Loucy (cell line): Measurements from ENCODE around the gene SLC38A7.

ENCODE experiments used
- H2AFZ ChIP-seq: fragments of 200-600 bp; sonication (generic); 2 replicates; pipeline ENCODE4 v1.6.0; 2016; ENCODE audit warnings: antibody characterized with exemption, mild to moderate bottlenecking, low read length, moderate library complexity
- H3F3A ChIP-seq: fragments of 200-600 bp; 2 replicates; pipeline ENCODE4 v1.6.0; 2016; ENCODE audit warnings: antibody characterized with exemption, low read depth, mild to moderate bottlenecking
- H3K27me3 ChIP-seq: fragments of 200-600 bp; sonication (generic); 2 replicates; pipeline ENCODE4 v1.6.1; 2014; ENCODE audit warnings: low read length, mild to moderate bottlenecking; ENCODE audit not compliant: insufficient read depth, poor library complexity, severe bottlenecking
- H3K36me3 ChIP-seq: fragments of 200-600 bp; sonication (generic); 2 replicates; pipeline ENCODE4 v1.6.1; 2016; ENCODE audit warnings: low read length; ENCODE audit not compliant: insufficient read depth
- H3K4me1 ChIP-seq: fragments of 200-600 bp; sonication (generic); 2 replicates; pipeline ENCODE4 v1.5.1; 2014; ENCODE audit warnings: low read length, mild to moderate bottlenecking; ENCODE audit not compliant: insufficient read depth, poor library complexity, severe bottlenecking
- H3K4me2 ChIP-seq: fragments of 200-600 bp; sonication (generic); 2 replicates; pipeline ENCODE4 v1.6.0; 2014; ENCODE audit warnings: antibody characterized with exemption, low read length, low read depth, mild to moderate bottlenecking; ENCODE audit not compliant: poor library complexity, severe bottlenecking
- H3K4me3 ChIP-seq: fragments of 200-600 bp; sonication (generic); 2 replicates; pipeline ENCODE4 v1.5.1; 2014; ENCODE audit warnings: low read length, mild to moderate bottlenecking, mixed read lengths; ENCODE audit not compliant: poor library complexity, severe bottlenecking
- H3K79me2 ChIP-seq: fragments of 200-600 bp; sonication (generic); 2 replicates; pipeline ENCODE4 v1.6.1; 2014; ENCODE audit warnings: low read length; ENCODE audit not compliant: insufficient read depth
- H3K9ac ChIP-seq: fragments of 200-600 bp; sonication (generic); 2 replicates; pipeline ENCODE4 v1.6.0; 2014; ENCODE audit warnings: mild to moderate bottlenecking, low read depth, low read length, moderate library complexity; ENCODE audit not compliant: poor library complexity, severe bottlenecking
- H3K9me2 ChIP-seq: fragments of 200-600 bp; sonication (generic); replicated peaks from 2 replicates; pipeline ENCODE4 v1.6.1; 2016; ENCODE audit warnings: low read depth, low read length, mixed read lengths
- H3K9me3 ChIP-seq: fragments of 200-600 bp; sonication (generic); 2 replicates; pipeline ENCODE4 v1.6.1; 2014; ENCODE audit warnings: mild to moderate bottlenecking, antibody characterized with exemption, low read length, low read depth; ENCODE audit not compliant: insufficient read depth
- H4K20me1 ChIP-seq: fragments of 200-600 bp; sonication (generic); 2 replicates; pipeline ENCODE4 v1.6.0; 2014; ENCODE audit warnings: antibody characterized with exemption, low read length, mild to moderate bottlenecking; ENCODE audit not compliant: insufficient read depth, poor library complexity, severe bottlenecking
- CTCF ChIP-seq: fragments of 200-600 bp; sonication (generic); conservative IDR thresholded peaks from 2 replicates; pipeline ENCODE4 v1.5.1; 2014; ENCODE audit warnings: mild to moderate bottlenecking, antibody characterized with exemption, low read length
- EZH2phosphoT487 ChIP-seq: fragments of 200-600 bp; IDR thresholded peaks from 2 replicates; pipeline ENCODE4 v1.6.1; 2018; ENCODE audit warnings: antibody characterized with exemption, mild to moderate bottlenecking, moderate library complexity, borderline replicate concordance

The SLC38A7 gene

GRCh38 chr16:58647107-58647506 is 37.5 kb downstream of the SLC38A7 start:
- H3K4me1 ChIP-seq, result no peaks in the 10 kb centered on the region
- no peaks in the 10 kb centered on the region for H4K20me1 ChIP-seq
- H2AFZ ChIP-seq, result no peak overlapping the region
- H3K9me3 ChIP-seq, result no peaks in the 10 kb centered on the region
- H3K9me2 ChIP-seq, result no peaks in the 10 kb centered on the region
- TF ChIP-seq CTCF (no peak), EZH2phosphoT487 (no peak)
- no peaks in the 10 kb centered on the region for H3K79me2 ChIP-seq
- no peak overlapping the region for H3K4me2 ChIP-seq
- H3K27me3 ChIP-seq, result no peaks in the 10 kb centered on the region
- no peak overlapping the region for H3K4me3 ChIP-seq
- H3F3A ChIP-seq, result no peaks in the 10 kb centered on the region
- H3K36me3 ChIP-seq, result no peaks in the 10 kb centered on the region
- H3K9ac ChIP-seq, result no peak overlapping the region

- no peaks in the 10 kb centered on the region for H3F3A ChIP-seq
- H3K79me2 ChIP-seq, result no peaks in the 10 kb centered on the region
- no peak overlapping the region for H3K9ac ChIP-seq
- no peaks in the 10 kb centered on the region for H3K36me3 ChIP-seq
- H3K9me2 ChIP-seq, result no peaks in the 10 kb centered on the region
- no peaks in the 10 kb centered on the region for H3K27me3 ChIP-seq
- no peak overlapping the region for H3K4me2 ChIP-seq
- TF ChIP-seq CTCF (no peak), EZH2phosphoT487 (no peak)
- no peak overlapping the region for H3K4me3 ChIP-seq
- H4K20me1 ChIP-seq, result no peaks in the 10 kb centered on the region
- no peak overlapping the region for H2AFZ ChIP-seq
- no peaks in the 10 kb centered on the region for H3K9me3 ChIP-seq
- no peaks in the 10 kb centered on the region for H3K4me1 ChIP-seq
These were observed 39.6 kb downstream of the SLC38A7 start for GRCh38 chr16:58644765-58645487.

GRCh38 chr16:58644108-58644507 is 40.5 kb downstream of the SLC38A7 start:
- H4K20me1 ChIP-seq, result no peaks in the 10 kb centered on the region
- no peak overlapping the region for H3K4me2 ChIP-seq
- H3K36me3 ChIP-seq, result no peaks in the 10 kb centered on the region
- no peaks in the 10 kb centered on the region for H3F3A ChIP-seq
- no peaks in the 10 kb centered on the region for H3K79me2 ChIP-seq
- H3K9ac ChIP-seq, result no peak overlapping the region
- no peaks in the 10 kb centered on the region for H3K4me1 ChIP-seq
- H3K9me2 ChIP-seq, result no peaks in the 10 kb centered on the region
- no peaks in the 10 kb centered on the region for H3K27me3 ChIP-seq
- no peaks in the 10 kb centered on the region for H3K9me3 ChIP-seq
- no peak overlapping the region for H3K4me3 ChIP-seq
- TF ChIP-seq EZH2phosphoT487 (no peak), CTCF (no peak)
- H2AFZ ChIP-seq, result no peak overlapping the region
